ENCODE measurements around the gene NR1H4.

GRCh38 chr12:100528471-100529127 is 54.9 kb downstream of the NR1H4 start:
- TF ChIP-seq EZH2 (IDR thresholded peaks at IDR 0.05; ENCODE audit: borderline replicate concordance, insufficient read depth, low read depth, low read length, poor library complexity, severe bottlenecking), result no peak
- TF ChIP-seq, protein P1, sequence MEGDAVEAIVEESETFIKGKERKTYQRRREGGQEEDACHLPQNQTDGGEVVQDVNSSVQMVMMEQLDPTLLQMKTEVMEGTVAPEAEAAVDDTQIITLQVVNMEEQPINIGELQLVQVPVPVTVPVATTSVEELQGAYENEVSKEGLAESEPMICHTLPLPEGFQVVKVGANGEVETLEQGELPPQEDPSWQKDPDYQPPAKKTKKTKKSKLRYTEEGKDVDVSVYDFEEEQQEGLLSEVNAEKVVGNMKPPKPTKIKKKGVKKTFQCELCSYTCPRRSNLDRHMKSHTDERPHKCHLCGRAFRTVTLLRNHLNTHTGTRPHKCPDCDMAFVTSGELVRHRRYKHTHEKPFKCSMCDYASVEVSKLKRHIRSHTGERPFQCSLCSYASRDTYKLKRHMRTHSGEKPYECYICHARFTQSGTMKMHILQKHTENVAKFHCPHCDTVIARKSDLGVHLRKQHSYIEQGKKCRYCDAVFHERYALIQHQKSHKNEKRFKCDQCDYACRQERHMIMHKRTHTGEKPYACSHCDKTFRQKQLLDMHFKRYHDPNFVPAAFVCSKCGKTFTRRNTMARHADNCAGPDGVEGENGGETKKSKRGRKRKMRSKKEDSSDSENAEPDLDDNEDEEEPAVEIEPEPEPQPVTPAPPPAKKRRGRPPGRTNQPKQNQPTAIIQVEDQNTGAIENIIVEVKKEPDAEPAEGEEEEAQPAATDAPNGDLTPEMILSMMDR (IDR thresholded peaks at IDR 0.05), result no peak
